Body of pancreas (tissue), 4 donors: ENCODE results near the gene TOP2B.

Source experiments
- CTCF ChIP-seq, 7 experiments: fragments of 450-650 bp in 4 of 7; fragments of 200-600 bp in 3 of 7; sonication (generic) in 3 of 7; IDR thresholded peaks; one replicate each; pipeline ENCODE4 v1.5.1; 2016 to 2019; ENCODE audit warnings: antibody characterized with exemption in 7 of 7
- POLR2A ChIP-seq, 3 donors: fragments of 450-650 bp; IDR thresholded peaks; one replicate each; pipeline ENCODE4 v1.6.1; 2016; ENCODE audit warnings: antibody characterized with exemption in 3 of 3, mild to moderate bottlenecking in 2 of 3

- TF ChIP-seq CTCF (IDR thresholded peaks at IDR 0.05) (no peak), POLR2A (IDR thresholded peaks at IDR 0.05) (no peak)
Measured at GRCh38 chr3:25565807-25566206, 98.9 kb downstream of the TOP2B start.
